Astrocyte (in vitro differentiated cells and primary cell): Measurements from ENCODE around the gene KRTAP4-8.

Source experiments
- CTCF ChIP-seq: IDR thresholded peaks from 2 replicates; pipeline ENCODE4 v1.5.1; 2011; ENCODE audit warnings: low read depth, mild to moderate bottlenecking, inconsistent platforms, low read length, moderate library complexity; ENCODE audit not compliant: insufficient read depth
- EZH2 ChIP-seq: IDR thresholded peaks from 2 replicates; pipeline ENCODE4 v1.6.1; 2012; ENCODE audit warnings: mild to moderate bottlenecking, low read length, inconsistent platforms; ENCODE audit not compliant: insufficient read depth

GRCh38 chr17:41073676-41074075, 24.3 kb downstream of the KRTAP4-8 start:
- no peak for TF ChIP-seq CTCF
- TF ChIP-seq EZH2, result no peak
